LNCAP (cell line): ENCODE results near the gene CDH22.

ENCODE experiments used
- TF ChIP-seq, protein P1 (sequence below): fragments of 450-650 bp; IDR thresholded peaks from 2 replicates; pipeline ENCODE4 v1.5.1; 2017; ENCODE audit warnings: mild to moderate bottlenecking

CDH22 gene

DNA sequence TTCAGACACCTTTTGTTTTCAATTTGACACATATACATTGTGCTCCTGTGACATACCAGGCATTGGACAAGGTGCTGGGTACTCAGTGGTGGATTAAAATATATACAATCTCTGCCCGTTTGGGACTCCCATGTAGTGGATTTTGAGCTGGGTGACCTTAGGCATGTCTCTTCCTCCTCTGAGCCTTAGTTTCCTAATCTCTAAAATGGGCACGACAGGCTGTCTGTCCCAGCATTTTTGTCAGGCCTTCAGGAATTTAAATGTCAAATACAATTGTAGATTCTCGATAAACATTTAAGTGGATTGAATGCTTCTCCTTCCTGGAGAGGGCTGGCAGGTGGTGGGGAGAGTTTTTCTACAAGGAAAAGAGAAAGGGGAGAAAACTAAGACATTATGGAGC is 22.6 kb downstream of the CDH22 start:
- TF ChIP-seq, protein P1, sequence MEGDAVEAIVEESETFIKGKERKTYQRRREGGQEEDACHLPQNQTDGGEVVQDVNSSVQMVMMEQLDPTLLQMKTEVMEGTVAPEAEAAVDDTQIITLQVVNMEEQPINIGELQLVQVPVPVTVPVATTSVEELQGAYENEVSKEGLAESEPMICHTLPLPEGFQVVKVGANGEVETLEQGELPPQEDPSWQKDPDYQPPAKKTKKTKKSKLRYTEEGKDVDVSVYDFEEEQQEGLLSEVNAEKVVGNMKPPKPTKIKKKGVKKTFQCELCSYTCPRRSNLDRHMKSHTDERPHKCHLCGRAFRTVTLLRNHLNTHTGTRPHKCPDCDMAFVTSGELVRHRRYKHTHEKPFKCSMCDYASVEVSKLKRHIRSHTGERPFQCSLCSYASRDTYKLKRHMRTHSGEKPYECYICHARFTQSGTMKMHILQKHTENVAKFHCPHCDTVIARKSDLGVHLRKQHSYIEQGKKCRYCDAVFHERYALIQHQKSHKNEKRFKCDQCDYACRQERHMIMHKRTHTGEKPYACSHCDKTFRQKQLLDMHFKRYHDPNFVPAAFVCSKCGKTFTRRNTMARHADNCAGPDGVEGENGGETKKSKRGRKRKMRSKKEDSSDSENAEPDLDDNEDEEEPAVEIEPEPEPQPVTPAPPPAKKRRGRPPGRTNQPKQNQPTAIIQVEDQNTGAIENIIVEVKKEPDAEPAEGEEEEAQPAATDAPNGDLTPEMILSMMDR = no peak

DNA sequence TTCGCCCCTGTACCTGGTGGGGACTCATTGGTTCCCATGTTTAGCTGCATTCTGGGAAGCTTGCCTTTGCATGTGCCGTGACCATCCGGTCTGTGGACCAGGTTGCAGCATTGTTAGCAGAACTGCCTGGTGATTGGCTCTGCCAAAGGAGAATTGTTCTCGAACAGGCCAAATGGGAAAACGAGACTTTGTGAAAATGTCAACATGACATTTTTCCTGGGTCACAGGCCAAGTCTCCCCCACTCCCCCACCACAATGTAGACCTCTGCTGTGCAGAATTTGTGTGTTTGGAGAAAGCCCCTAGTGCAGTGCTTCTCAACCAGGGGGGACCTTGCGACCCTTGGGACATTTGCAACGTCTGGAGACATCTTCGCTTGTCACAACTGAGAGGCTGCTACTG is 23.2 kb downstream of the CDH22 start:
- TF ChIP-seq, protein P1 = no peak

DNA sequence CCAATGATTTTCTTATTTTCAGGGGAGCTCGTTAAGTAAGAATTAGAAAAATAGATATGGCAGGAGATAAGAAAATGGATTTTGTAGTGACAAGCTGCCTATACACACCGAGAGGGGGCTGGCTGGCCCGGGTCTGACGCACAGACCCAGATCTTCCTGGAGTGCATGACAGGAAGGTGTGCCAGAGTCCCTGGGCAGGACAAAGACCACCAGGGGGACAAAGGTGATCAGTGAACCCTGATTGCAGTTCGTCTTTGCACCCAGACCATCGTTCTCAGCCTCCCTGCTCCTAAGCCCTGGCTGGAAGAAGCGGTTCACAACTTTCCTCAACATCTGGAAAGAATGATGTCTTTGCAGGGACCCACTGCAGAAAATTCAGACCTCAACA is 24.3 kb downstream of the CDH22 start:
- TF ChIP-seq, protein P1 = no peak

DNA sequence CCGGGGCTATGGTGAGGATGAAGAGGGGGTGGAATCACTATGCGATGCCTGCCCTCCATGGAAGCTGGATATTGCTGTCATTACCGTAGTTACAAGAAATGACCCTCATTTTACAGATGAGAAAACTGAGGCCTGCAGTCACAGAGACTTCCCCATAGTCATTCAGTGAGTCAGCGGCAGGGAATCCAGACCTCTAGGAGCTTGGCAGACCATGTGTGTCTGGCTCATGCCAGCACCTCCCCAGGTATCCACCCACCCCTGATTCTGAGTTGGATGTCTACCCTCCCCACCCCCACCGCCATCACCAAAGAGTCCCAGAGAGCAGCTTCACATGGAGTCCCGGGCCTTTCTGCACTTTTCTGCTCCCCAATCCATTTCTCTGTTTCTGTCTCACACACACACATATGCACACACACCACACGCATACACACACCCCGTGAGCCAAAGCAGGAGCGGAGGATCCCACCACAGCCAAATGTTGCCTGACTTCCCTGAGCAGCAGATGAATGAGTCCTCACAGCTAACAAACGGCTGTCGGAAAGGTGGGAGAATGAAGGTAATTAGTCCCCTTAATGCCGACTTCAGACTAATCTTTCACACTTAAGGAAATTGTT is 24.8 kb downstream of the CDH22 start:
- TF ChIP-seq, protein P1 = no peak

DNA sequence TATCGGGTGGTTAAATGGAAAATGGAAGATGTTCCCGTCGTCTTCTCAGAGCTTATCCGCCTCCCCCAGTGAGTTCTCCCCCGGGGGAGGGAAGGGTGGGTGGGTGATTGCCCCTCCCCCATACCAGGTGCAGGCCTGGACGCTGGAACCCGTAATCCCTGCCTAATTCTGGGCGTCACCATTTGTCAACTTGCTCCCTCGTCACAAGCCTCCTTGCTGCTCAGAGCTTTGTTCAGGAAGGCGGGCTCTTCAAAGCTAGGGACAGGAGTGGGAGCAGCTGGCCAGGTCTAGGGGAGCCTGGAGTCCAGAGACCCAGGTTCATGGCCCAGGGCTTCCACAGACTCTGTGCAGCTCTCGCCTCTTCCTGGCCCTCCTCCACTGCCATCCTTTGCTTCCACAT is 25.6 kb downstream of the CDH22 start:
- TF ChIP-seq, protein P1 = no peak

DNA sequence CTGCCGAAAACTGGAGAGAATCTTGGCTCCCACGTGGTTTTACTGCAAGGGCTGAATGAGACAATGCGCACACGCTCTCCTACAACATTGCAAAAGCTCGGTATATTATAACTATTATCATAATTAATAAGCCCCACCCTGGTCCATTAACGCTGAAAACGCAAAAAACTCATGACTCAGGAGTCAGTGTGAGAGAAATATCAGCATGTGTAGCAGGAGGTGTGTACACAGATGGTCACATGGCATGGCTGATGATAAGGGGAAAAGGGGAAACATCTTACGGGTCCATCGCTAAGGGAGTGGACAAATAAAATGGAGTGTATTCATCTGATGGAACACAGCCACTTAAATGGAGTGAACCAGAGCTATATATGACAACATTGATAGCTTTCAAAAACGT is 29.2 kb downstream of the CDH22 start:
- TF ChIP-seq, protein P1 = no peak

DNA sequence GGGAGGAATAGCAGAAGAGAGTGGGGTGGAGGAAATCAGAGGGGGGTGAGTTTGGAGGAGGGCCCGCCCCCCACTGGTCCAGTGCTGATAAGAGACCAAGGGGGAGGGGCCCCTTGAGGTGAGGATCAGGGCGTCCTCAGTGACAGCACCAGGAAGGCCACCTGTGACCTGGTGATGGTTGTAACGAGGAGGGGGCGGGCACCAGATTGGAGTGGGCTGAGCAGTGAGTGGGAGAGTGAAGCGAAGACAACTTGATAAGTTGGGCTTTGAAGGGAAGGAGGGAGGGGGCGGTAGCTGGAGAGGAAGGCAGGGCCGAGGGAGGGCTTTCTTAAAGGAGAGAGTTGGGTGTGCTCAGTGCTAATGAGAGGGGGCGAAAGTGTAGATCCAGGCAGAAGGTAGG is 30.7 kb downstream of the CDH22 start:
- TF ChIP-seq, protein P1 = no peak

DNA sequence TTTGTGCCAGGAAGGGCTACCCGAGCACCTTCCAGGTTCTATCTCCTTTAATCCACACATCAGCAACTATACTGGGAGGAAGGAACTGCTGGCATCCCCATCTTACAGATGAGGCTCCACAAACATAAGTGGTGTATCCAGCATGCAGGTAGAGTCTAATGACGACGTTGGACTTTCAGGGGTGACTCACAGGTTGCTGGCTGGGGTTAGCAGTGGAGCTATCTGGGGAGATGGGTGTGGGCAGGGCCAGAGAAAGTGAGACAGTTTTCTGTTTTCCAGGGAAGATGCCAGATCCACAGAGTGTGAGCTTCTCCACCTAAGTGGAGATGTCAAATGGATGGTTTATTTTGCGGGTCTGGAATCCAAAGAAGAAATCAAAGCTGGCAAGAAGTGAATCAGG is 31.8 kb downstream of the CDH22 start:
- TF ChIP-seq, protein P1 = no peak
